ENCODE measurements around the gene TMEM239.

DNA sequence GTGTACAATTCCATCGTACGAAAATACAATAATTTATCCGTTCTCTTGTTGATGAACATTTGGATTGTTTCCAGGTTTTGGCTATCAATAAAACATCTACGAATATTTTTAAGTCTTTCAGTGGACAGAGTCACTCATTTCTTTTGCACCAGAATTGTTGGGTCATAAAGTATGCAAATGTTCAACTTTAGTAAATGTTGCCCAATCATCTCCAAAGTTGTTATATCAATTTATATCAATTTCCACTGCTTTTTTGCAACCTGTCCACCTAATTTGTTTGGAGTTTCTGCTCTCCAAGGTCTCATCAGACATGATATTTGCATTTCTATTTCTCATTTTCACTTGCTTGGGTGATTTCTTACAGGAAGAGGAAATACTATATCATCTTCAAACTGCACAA is 10.5 kb downstream of the TMEM239 start:
- no peak for TF ChIP-seq GATA2 (IDR thresholded peaks at IDR 0.05; ENCODE audit: low read depth, low read length)
- no peak for TF ChIP-seq GATA3 (IDR thresholded peaks at IDR 0.05; ENCODE audit: low read depth, low read length)
